ENCODE measurements around the gene CCPG1. TPM values are rescaled to one million over a fixed set of nuclear protein-coding genes. Genes with fewer than 3 reads are reported as not detected.

CCPG1 gene
- total RNA-seq, 2 donors from 2014 or later: 40.7 to 63.5 TPM

- Histone ChIP-seq H3K4me3 (ENCODE audit: low read length) (no peak overlapping the region), H3K9ac (ENCODE audit: extremely low read depth, low read length, poor library complexity, severe bottlenecking) (no peak overlapping the region), H3K9me3 (ENCODE audit: control insufficient read depth, low read length) (peaks cover 16% of the 10 kb centered on the region), H3K27me3 (ENCODE audit: control insufficient read depth, insufficient read depth, low read length, poor library complexity, severe bottlenecking) (no peaks in the 10 kb centered on the region), H3K4me1 (ENCODE audit: control insufficient read depth, insufficient read depth, low read length) (no peaks in the 10 kb centered on the region), H3K36me3 (ENCODE audit: control insufficient read depth, insufficient read depth, low read length) (no peaks in the 10 kb centered on the region), H3K27ac (ENCODE audit: low read depth, low read length) (no peak overlapping the region)
- Mint-ChIP-seq H3K27ac (no peak overlapping the region), H3K4me3 (no peak overlapping the region), H3K36me3 (ENCODE audit: low read depth) (peaks cover 56% of the 10 kb centered on the region), H3K27me3 (ENCODE audit: insufficient read depth) (no peaks in the 10 kb centered on the region), H3K4me1 (no peaks in the 10 kb centered on the region), H3K9me3 (peaks cover 3% of the 10 kb centered on the region)
- TF ChIP-seq CTCF (conservative IDR thresholded peaks at IDR 0.05): no peak
- DNase-seq: no peak
Measured at GRCh38 chr15:55387027-55387426, 21.1 kb downstream of the CCPG1 start.

GRCh38 chr15:55383687-55384086, 24.5 kb downstream of the CCPG1 start:
- DNase-seq: no peak
- Histone ChIP-seq H3K27me3 (ENCODE audit: control insufficient read depth, insufficient read depth, low read length, poor library complexity, severe bottlenecking) (no peaks in the 10 kb centered on the region), H3K9ac (ENCODE audit: extremely low read depth, low read length, poor library complexity, severe bottlenecking) (no peak overlapping the region), H3K9me3 (ENCODE audit: control insufficient read depth, low read length) (peaks cover 16% of the 10 kb centered on the region), H3K4me3 (ENCODE audit: low read length) (no peak overlapping the region), H3K27ac (ENCODE audit: low read depth, low read length) (no peak overlapping the region), H3K4me1 (ENCODE audit: control insufficient read depth, insufficient read depth, low read length) (no peaks in the 10 kb centered on the region), H3K36me3 (ENCODE audit: control insufficient read depth, insufficient read depth, low read length) (no peaks in the 10 kb centered on the region)
- H3K4me3 Mint-ChIP-seq: no peak overlapping the region
- no peak for TF ChIP-seq CTCF (conservative IDR thresholded peaks at IDR 0.05)
- 81 to 96% methylated on average over 2 of the region's 2 CpGs for WGBS, 2 experiments (ENCODE audit: insufficient coverage in 1 of 2, insufficient read length in 1 of 2)
- H3K9me3 Mint-ChIP-seq: peaks cover 6% of the 10 kb centered on the region
- no peak overlapping the region for H3K27ac Mint-ChIP-seq
- peaks cover 64% of the 10 kb centered on the region for H3K36me3 Mint-ChIP-seq (ENCODE audit: low read depth)
- H3K27me3 Mint-ChIP-seq (ENCODE audit: insufficient read depth): no peaks in the 10 kb centered on the region
- H3K4me1 Mint-ChIP-seq: no peaks in the 10 kb centered on the region

GRCh38 chr15:55381595-55381994, 26.6 kb downstream of the CCPG1 start:
- no peaks in the 10 kb centered on the region for H3K27me3 ChIP-seq (ENCODE audit: control insufficient read depth, insufficient read depth, low read length, poor library complexity, severe bottlenecking)
- DNase-seq: no peak
- H3K27ac ChIP-seq (ENCODE audit: low read depth, low read length): no peak overlapping the region
- Mint-ChIP-seq H3K36me3 (ENCODE audit: low read depth) (peaks cover 61% of the 10 kb centered on the region), H3K4me3 (no peak overlapping the region), H3K27me3 (ENCODE audit: insufficient read depth) (no peaks in the 10 kb centered on the region), H3K4me1 (no peaks in the 10 kb centered on the region), H3K9me3 (peaks cover 6% of the 10 kb centered on the region), H3K27ac (no peak overlapping the region)
- H3K4me3 ChIP-seq (ENCODE audit: low read length): no peak overlapping the region
- H3K9me3 ChIP-seq (ENCODE audit: control insufficient read depth, low read length): peaks cover 16% of the 10 kb centered on the region
- H3K4me1 ChIP-seq (ENCODE audit: control insufficient read depth, insufficient read depth, low read length): no peaks in the 10 kb centered on the region
- no peak overlapping the region for H3K9ac ChIP-seq (ENCODE audit: extremely low read depth, low read length, poor library complexity, severe bottlenecking)
- TF ChIP-seq CTCF (conservative IDR thresholded peaks at IDR 0.05): no peak
- H3K36me3 ChIP-seq (ENCODE audit: control insufficient read depth, insufficient read depth, low read length): no peaks in the 10 kb centered on the region
